H1 (cell line): ENCODE data around the gene S1PR3.
A peak's percentile ranks its signal among the peaks of the same experiment; 100 is the strongest.

Source experiments
- CTCF ChIP-seq, 3 experiments: IDR thresholded peaks; 1 replicate in 2 of 3; 2 replicates in 1 of 3; pipeline versions ENCODE4 v1.5.1 to v1.6.1; 2011; ENCODE audit warnings: low read length in 3 of 3, mild to moderate bottlenecking in 3 of 3, inconsistent platforms in 2 of 3, low read depth in 1 of 3, moderate library complexity in 1 of 3; ENCODE audit not compliant: insufficient read depth in 1 of 3; ENCODE audit errors: control extremely low read depth in 1 of 3
- EZH2 ChIP-seq: fragments of 200-600 bp; sonication (generic); IDR thresholded peaks from 2 replicates; pipeline ENCODE4 v1.7.1; 2012; ENCODE audit warnings: low read depth, mild to moderate bottlenecking, moderate library complexity, low read length, inconsistent platforms; ENCODE audit not compliant: severe bottlenecking
- HDAC6 ChIP-seq: IDR thresholded peaks from one replicate; pipeline ENCODE4 v1.7.1; 2012; ENCODE audit warnings: low read depth, mild to moderate bottlenecking, inconsistent platforms, low read length, moderate library complexity
- POLR2AphosphoS5 ChIP-seq: IDR thresholded peaks from 2 replicates; pipeline ENCODE4 v1.6.1; 2011; ENCODE audit warnings: low read depth, low read length
- RAD21 ChIP-seq, 2 experiments: IDR thresholded peaks in 1 of 2; conservative IDR thresholded peaks in 1 of 2; 2 replicates each; pipeline ENCODE4 v1.6.1; 2011; ENCODE audit warnings: low read depth in 2 of 2, low read length in 2 of 2, improper control_type of control experiment in 1 of 2, inconsistent platforms in 1 of 2, mild to moderate bottlenecking in 1 of 2, moderate library complexity in 1 of 2
- RBBP5 ChIP-seq: IDR thresholded peaks from 2 replicates; pipeline ENCODE4 v1.7.1; 2012; ENCODE audit warnings: low read depth, mild to moderate bottlenecking, inconsistent platforms, low read length, moderate library complexity, borderline replicate concordance
- YY1 ChIP-seq: IDR thresholded peaks from 2 replicates; pipeline ENCODE4 v1.6.1; 2011; ENCODE audit warnings: low read depth, mild to moderate bottlenecking, low read length

- TF ChIP-seq RAD21 (IDR thresholded peaks at IDR 0.05 in 1 of 2, conservative IDR thresholded peaks at IDR 0.05 in 1 of 2; ENCODE audit: low read depth in 2 of 2, low read length in 2 of 2) (no peak), CTCF (IDR thresholded peaks at IDR 0.05; ENCODE audit: control extremely low read depth in 1 of 3, insufficient read depth in 1 of 3, low read depth in 1 of 3, low read length in 3 of 3) (peak in 1 of 3 experiments; percentile 13; a peak in 1 of 4 replicates), HDAC6 (no peak), RBBP5 (no peak), POLR2AphosphoS5 (no peak), YY1 (no peak), EZH2 (no peak)
Measured at GRCh38 chr9:89051421-89052025, 60.3 kb downstream of the S1PR3 start.
